OCI-LY7 (cell line): Measurements from ENCODE around the gene IFNG. TPM values are rescaled to one million over a fixed set of nuclear protein-coding genes. Genes with fewer than 3 reads are reported as not detected.

ENCODE experiments used
- BruUV-seq: library from RNA; stranded (reverse); fragments of 400-500 nt; replicated peaks from 2 replicates; lab custom pipeline; 2021; lab: Mats Ljungman, UMichigan
- CTCF ChIA-PET: fragments of 300-600 bp; sonication (Branson Sonifier 250); formaldehyde crosslinking; loops from one replicate; lab custom pipeline; 2022; ENCODE audit warnings: antibody characterized with exemption; ENCODE audit not compliant: unreplicated experiment; lab: Charles Lee
- POLR2A ChIA-PET: fragments of 300-600 bp; sonication (Branson Sonifier 250); formaldehyde crosslinking; loops from one replicate; lab custom pipeline; 2022; ENCODE audit warnings: antibody characterized with exemption; lab: Charles Lee
- DNase-seq: peaks from one replicate; pipeline ENCODE4 v3.0.0-alpha.2; 2015; ENCODE audit warnings: low spot score
- H2AFZ ChIP-seq: fragments of 200-600 bp; sonication (generic), shearing (Covaris generic); 2 replicates; pipeline ENCODE4 v1.6.1; 2014; ENCODE audit warnings: mild to moderate bottlenecking, antibody characterized with exemption, low read length, moderate library complexity
- H3K27ac ChIP-seq: fragments of 200-600 bp; sonication (generic); 2 replicates; pipeline ENCODE4 v1.5.1; 2014; ENCODE audit warnings: mixed run types, low read depth, mild to moderate bottlenecking, moderate library complexity, low read length, inconsistent platforms; ENCODE audit not compliant: poor library complexity, severe bottlenecking
- H3K36me3 ChIP-seq: fragments of 200-600 bp; sonication (generic); 2 replicates; pipeline ENCODE4 v1.6.1; 2014; ENCODE audit warnings: mild to moderate bottlenecking, antibody characterized with exemption, low read length, moderate library complexity, mixed read lengths; ENCODE audit not compliant: insufficient read depth
- H3K4me1 ChIP-seq: fragments of 200-600 bp; sonication (generic); 2 replicates; pipeline ENCODE4 v1.5.1; 2014; ENCODE audit warnings: mild to moderate bottlenecking, low read length; ENCODE audit not compliant: insufficient read depth, poor library complexity, severe bottlenecking
- H3K4me2 ChIP-seq: fragments of 200-600 bp; sonication (generic); 2 replicates; pipeline ENCODE4 v1.6.1; 2014; ENCODE audit warnings: mild to moderate bottlenecking, low read length
- H3K4me3 ChIP-seq: fragments of 200-600 bp; sonication (generic); 2 replicates; pipeline ENCODE4 v1.5.1; 2014; ENCODE audit warnings: mild to moderate bottlenecking, low read depth, low read length; ENCODE audit not compliant: poor library complexity, severe bottlenecking
- H3K79me2 ChIP-seq: fragments of 200-600 bp; sonication (generic); 2 replicates; pipeline ENCODE4 v1.6.1; 2016; ENCODE audit warnings: low read depth, mild to moderate bottlenecking, low read length, moderate library complexity, mixed read lengths; ENCODE audit not compliant: insufficient read depth
- H3K9me2 ChIP-seq: fragments of 200-600 bp; sonication (generic); 2 replicates; pipeline ENCODE4 v1.6.1; 2016; ENCODE audit warnings: mild to moderate bottlenecking, low read length, mixed read lengths; ENCODE audit not compliant: insufficient read depth
- H3K9me3 ChIP-seq: fragments of 200-600 bp; sonication (generic); 2 replicates; pipeline ENCODE4 v1.6.1; 2014; ENCODE audit warnings: mild to moderate bottlenecking, mixed run types, low read length, mixed read lengths
- H4K20me1 ChIP-seq: fragments of 200-600 bp; sonication (generic); 2 replicates; pipeline ENCODE4 v1.6.1; 2014; ENCODE audit warnings: mild to moderate bottlenecking, antibody characterized with exemption, low read length, moderate library complexity, mixed read lengths; ENCODE audit not compliant: insufficient read depth
- EZH2phosphoT487 ChIP-seq: fragments of 200-600 bp; sonication (generic); IDR thresholded peaks from 2 replicates; pipeline ENCODE4 v1.6.1; 2018; ENCODE audit warnings: low read depth, borderline replicate concordance, mild to moderate bottlenecking, mixed run types, antibody characterized with exemption, low read length, moderate library complexity, mixed read lengths
- intact Hi-C: fragments of 100-400 bp; cut with micrococcal nuclease; formaldehyde crosslinking; loops from one replicate; pipeline ENCODE4 v1.10.0; 2022; ENCODE audit not compliant: unreplicated experiment
- total RNA-seq, 2 experiments: library from RNA; depleted of rRNA in 1 of 2; stranded (reverse); fragments of >200 nt in 1 of 2; shearing (Covaris generic) in 1 of 2; gene quantifications; 2 replicates each; pipeline ENCODE4 v1.2.3, GENCODE V29; 2014 to 2022
- TF ChIP-seq, protein P1 (sequence below): fragments of 200-600 bp; sonication (generic); conservative IDR thresholded peaks from 2 replicates; pipeline ENCODE4 v1.5.1; 2014; ENCODE audit warnings: mild to moderate bottlenecking, antibody characterized with exemption, low read length, moderate library complexity, mixed read lengths

Gene IFNG
- total RNA-seq, 2 experiments from 2014 or later: not detected

DNA sequence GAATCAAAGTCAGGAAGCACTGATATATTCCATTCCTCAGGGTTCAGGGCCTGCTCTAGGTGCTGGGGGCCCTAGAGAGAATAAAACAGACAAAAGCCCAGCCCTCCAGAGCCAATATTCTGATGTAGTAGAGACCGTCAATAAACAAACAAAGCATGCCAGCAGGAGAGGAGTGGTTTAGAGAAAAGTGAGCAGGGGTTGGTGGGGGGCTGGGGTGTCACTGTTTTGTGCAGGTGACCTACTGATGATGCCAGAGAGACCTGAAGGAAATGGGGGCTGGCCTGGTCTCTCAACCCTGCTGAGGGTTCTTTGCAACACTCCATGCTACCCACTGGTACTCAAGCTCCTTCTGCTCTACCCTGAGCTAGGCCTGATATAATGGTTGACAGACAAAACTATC, 39.6 kb upstream of the IFNG start:
- ChIA-PET CTCF (no interaction called here), POLR2A (no interaction called here)
- intact Hi-C loops: no loop called here

DNA sequence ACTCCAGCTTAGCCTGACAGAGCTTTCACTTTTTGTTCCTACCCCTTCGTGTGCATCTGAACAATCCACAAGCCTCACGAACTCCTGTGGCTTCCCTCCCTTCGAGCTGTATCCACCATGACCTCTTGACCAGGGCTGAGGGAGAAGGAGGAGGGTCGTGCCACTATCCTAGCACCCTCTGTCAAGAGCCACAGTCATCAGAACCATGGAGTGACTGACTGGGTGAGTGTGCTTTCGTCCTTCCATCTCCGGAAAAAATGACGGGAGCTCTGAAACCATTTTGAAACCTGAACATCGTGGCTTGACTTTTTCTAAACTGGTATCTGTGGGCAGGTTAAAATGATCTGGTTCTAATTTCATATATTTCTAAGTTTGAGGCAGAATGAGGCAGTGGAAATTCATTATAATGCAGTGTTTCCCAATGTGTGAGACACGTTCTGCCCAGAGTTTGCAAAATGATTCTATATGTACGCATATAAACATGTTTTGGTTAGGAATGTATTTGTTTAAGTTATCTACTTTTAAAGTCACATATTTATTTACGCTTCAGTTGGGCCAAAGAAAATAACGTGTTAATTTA, 39.1 kb upstream of the IFNG start:
- intact Hi-C loops: no loop called here

More for the DNA sequence above, 39.6 kb upstream of the IFNG start:
- TF ChIP-seq EZH2phosphoT487: no peak
- TF ChIP-seq, protein P1, sequence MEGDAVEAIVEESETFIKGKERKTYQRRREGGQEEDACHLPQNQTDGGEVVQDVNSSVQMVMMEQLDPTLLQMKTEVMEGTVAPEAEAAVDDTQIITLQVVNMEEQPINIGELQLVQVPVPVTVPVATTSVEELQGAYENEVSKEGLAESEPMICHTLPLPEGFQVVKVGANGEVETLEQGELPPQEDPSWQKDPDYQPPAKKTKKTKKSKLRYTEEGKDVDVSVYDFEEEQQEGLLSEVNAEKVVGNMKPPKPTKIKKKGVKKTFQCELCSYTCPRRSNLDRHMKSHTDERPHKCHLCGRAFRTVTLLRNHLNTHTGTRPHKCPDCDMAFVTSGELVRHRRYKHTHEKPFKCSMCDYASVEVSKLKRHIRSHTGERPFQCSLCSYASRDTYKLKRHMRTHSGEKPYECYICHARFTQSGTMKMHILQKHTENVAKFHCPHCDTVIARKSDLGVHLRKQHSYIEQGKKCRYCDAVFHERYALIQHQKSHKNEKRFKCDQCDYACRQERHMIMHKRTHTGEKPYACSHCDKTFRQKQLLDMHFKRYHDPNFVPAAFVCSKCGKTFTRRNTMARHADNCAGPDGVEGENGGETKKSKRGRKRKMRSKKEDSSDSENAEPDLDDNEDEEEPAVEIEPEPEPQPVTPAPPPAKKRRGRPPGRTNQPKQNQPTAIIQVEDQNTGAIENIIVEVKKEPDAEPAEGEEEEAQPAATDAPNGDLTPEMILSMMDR: no peak
- no peak overlapping the region for H3K4me3 ChIP-seq
- no peak for DNase-seq
- BruUV-seq: no TSS peak
- no peaks in the 10 kb centered on the region for H3K4me1 ChIP-seq
- no peaks in the 10 kb centered on the region for H4K20me1 ChIP-seq
- H3K9me3 ChIP-seq: no peaks in the 10 kb centered on the region
- no peaks in the 10 kb centered on the region for H3K36me3 ChIP-seq
- no peak overlapping the region for H3K4me2 ChIP-seq
- no peaks in the 10 kb centered on the region for H3K79me2 ChIP-seq
- H2AFZ ChIP-seq: no peak overlapping the region
- H3K27ac ChIP-seq: no peak overlapping the region
- H3K9me2 ChIP-seq: no peaks in the 10 kb centered on the region

DNA sequence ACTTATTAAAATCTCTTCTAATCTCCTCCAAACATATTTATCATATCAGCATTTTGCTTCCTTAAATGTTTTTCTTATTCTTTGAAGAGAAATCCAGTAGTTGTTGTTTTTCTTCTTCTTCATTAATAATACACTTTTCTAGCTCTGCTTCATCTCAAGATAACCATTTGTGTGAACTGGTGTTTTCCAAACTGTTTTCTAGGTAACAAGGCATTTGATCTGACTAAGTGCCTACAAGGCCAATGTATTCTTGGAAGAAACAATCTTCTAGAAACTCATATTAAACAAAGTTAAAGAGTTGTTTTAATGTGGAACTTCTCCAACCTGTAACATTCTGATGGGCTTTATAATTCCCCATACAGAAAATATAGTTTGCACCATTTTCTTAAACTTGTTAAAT, 30.8 kb upstream of the IFNG start:
- Histone ChIP-seq H3K4me3 (no peak overlapping the region), H3K27ac (no peak overlapping the region), H3K9me3 (no peaks in the 10 kb centered on the region), H2AFZ (no peak overlapping the region), H3K36me3 (no peaks in the 10 kb centered on the region), H3K4me2 (no peak overlapping the region), H3K4me1 (peaks cover 6% of the 10 kb centered on the region), H4K20me1 (no peaks in the 10 kb centered on the region), H3K9me2 (no peaks in the 10 kb centered on the region), H3K79me2 (no peaks in the 10 kb centered on the region)
- POLR2A ChIA-PET: interaction anchor here (0.7 kb wide), 1 partner anchor 48 kb away, joined by 3 read pairs; no protein-coding TSS in a partner anchor
- DNase-seq: no peak
- TF ChIP-seq, protein P1: no peak
- no peak for TF ChIP-seq EZH2phosphoT487
- CTCF ChIA-PET: no interaction called here
- no TSS peak for BruUV-seq
- intact Hi-C loops: no loop called here

More for the DNA sequence above, 39.1 kb upstream of the IFNG start:
- Histone ChIP-seq H3K27ac (no peak overlapping the region), H3K4me1 (no peaks in the 10 kb centered on the region), H3K36me3 (no peaks in the 10 kb centered on the region), H3K4me3 (no peak overlapping the region), H3K9me2 (no peaks in the 10 kb centered on the region), H3K79me2 (no peaks in the 10 kb centered on the region), H2AFZ (no peak overlapping the region), H3K4me2 (no peak overlapping the region), H3K9me3 (no peaks in the 10 kb centered on the region), H4K20me1 (no peaks in the 10 kb centered on the region)
- no peak for DNase-seq
- TF ChIP-seq EZH2phosphoT487: no peak
- TF ChIP-seq, protein P1: no peak
- POLR2A ChIA-PET: interaction anchor here (1.0 kb wide), 1 partner anchor 492 kb away, joined by 3 read pairs; no protein-coding TSS in a partner anchor
- CTCF ChIA-PET: no interaction called here
- no TSS peak for BruUV-seq
